GM10248 (cell line): ENCODE results near the gene CDK8.

ENCODE experiments used
- CTCF ChIA-PET: fragments of 300-600 bp; sonication (Branson Sonifier 250); formaldehyde crosslinking; extraction: SDS; loops from one replicate; lab custom pipeline; 2021; ENCODE audit warnings: antibody characterized with exemption; lab: Yijun Ruan, JAX
- POLR2A ChIA-PET: fragments of 350-650 bp; sonication (Branson Sonifier 250); formaldehyde crosslinking; extraction: SDS; loops from one replicate; lab custom pipeline; 2020; ENCODE audit warnings: antibody characterized with exemption; lab: Yijun Ruan, JAX
- DNase-seq: peaks from one replicate; pipeline ENCODE4 v3.0.0; 2012; ENCODE audit errors: extremely low spot score
- TF ChIP-seq, protein P1 (sequence below): IDR thresholded peaks from 2 replicates; pipeline ENCODE4 v1.5.1; 2012; ENCODE audit warnings: mild to moderate bottlenecking, low read depth; ENCODE audit errors: extremely low read depth, missing control alignments, control extremely low read depth

The CDK8 gene

DNA sequence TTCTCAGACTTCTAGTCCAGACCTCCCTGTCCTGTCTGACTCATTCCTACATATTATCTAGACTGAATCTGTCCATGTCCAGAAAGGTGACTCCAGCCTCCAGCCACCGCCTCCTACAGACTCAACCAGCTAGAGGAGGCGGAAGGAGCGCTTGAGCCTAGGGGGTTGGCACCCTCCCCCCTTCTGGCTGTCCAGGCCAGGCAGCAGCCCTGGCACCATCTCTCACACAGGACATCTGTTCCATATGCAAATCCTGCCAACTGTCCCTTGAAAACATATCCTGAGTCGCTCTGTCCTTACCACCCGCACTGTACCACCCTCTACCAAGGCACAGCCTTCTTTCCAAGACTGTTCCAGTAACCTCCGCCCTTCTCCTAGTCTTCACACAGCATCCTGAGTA is 152.9 kb downstream of the CDK8 start:
- POLR2A ChIA-PET: no interaction called here
- no peak for DNase-seq
- CTCF ChIA-PET: interaction anchor here (1.2 kb wide), 1 partner anchor 150 kb away, joined by 3 read pairs; no protein-coding TSS in a partner anchor
- TF ChIP-seq, protein P1, sequence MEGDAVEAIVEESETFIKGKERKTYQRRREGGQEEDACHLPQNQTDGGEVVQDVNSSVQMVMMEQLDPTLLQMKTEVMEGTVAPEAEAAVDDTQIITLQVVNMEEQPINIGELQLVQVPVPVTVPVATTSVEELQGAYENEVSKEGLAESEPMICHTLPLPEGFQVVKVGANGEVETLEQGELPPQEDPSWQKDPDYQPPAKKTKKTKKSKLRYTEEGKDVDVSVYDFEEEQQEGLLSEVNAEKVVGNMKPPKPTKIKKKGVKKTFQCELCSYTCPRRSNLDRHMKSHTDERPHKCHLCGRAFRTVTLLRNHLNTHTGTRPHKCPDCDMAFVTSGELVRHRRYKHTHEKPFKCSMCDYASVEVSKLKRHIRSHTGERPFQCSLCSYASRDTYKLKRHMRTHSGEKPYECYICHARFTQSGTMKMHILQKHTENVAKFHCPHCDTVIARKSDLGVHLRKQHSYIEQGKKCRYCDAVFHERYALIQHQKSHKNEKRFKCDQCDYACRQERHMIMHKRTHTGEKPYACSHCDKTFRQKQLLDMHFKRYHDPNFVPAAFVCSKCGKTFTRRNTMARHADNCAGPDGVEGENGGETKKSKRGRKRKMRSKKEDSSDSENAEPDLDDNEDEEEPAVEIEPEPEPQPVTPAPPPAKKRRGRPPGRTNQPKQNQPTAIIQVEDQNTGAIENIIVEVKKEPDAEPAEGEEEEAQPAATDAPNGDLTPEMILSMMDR: no peak

DNA sequence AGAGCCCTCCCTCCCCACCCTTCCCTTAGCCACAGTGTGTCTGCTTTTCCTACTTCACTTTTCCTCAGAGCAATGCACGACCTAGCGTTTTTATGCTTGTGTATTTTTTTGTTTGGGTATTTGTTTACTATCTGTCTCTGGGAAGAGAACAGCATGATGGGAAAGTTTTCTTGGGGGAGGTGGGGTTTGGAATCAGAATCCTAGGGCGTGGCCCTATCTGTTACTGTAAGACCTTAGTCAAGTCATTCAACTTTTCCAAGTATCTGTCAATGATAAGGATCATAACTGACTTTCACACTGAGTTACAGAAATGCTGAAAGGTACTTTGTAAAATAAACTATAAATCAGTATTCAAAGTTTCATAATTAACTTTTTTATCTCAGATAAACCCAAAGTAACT is 157.3 kb downstream of the CDK8 start:
- TF ChIP-seq, protein P1: no peak
- POLR2A ChIA-PET: no interaction called here
- no peak for DNase-seq
- CTCF ChIA-PET: interaction anchor here (1.2 to 2.1 kb wide), 4 partner anchors 15 to 86 kb away, joined by 3 to 7 read pairs (median 4); no protein-coding TSS in a partner anchor

DNA sequence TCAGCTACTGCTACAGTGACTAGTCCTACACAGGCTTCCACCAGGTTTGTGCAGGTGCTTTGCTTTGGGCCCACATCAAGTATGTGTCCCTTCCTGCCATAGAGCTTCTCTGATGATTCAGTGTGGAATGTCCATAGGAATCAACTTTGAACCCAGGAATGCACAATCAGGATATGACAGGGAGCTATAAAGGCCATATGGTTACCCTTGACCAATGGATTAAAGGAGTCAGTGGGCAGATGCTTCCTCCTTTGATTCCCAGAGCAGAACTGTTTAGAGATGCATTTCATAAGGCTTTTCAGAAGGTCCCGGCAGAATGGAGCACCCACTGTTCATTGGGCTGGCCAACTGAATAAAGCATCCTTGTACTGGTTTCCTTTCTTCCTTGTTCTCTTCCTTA is 158.3 kb downstream of the CDK8 start:
- TF ChIP-seq, protein P1: no peak
- ChIA-PET CTCF (interaction anchor here (0.7 to 2.1 kb wide), 3 partner anchors 11 to 16 kb away, joined by 3 to 7 read pairs (median 3); no protein-coding TSS in a partner anchor), POLR2A (no interaction called here)
- no peak for DNase-seq

DNA sequence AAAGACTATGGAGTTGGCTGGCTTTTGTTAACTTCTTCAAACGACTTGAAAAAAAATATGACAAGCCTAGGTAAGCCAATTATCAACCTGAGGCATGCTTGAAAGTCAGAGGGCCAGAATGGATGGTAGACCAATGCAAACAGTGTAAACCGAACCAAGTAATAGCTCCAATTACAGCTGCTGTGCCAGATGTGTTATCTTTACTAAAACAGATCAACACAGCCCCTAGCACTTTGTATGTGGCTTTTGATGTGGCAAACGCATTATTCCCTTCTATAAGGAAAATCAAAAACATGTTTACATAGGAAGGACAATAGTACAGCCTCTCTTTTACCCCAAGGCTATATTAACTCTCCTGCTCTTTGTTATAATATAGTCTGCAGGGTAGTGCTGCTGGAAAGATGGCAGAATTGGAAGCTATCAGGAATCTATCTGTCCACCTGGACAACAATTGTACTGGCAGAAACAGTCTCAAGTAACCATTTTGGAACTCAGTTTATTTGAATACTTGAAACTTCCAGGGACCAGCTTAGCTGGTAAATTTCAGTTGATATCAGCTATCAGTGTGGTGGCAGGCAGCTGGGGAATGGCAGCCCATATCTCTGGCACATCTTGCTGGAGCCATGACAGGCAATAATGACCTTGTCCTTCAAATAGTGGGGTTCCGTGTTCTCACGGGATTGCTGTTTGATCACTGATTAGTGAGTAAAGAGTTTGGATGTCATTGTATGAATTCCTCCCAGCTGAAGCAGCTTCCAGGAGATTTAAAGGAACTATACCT is 159.2 kb downstream of the CDK8 start:
- TF ChIP-seq, protein P1: no peak
- ChIA-PET CTCF (interaction anchor here (1.4 to 2.1 kb wide), 3 partner anchors 7 to 18 kb away, joined by 3 to 7 read pairs (median 5); no protein-coding TSS in a partner anchor), POLR2A (interaction anchor here (0.6 kb wide), 1 partner anchor 403 kb away, joined by 3 read pairs; no protein-coding TSS in a partner anchor)
- no peak for DNase-seq

DNA sequence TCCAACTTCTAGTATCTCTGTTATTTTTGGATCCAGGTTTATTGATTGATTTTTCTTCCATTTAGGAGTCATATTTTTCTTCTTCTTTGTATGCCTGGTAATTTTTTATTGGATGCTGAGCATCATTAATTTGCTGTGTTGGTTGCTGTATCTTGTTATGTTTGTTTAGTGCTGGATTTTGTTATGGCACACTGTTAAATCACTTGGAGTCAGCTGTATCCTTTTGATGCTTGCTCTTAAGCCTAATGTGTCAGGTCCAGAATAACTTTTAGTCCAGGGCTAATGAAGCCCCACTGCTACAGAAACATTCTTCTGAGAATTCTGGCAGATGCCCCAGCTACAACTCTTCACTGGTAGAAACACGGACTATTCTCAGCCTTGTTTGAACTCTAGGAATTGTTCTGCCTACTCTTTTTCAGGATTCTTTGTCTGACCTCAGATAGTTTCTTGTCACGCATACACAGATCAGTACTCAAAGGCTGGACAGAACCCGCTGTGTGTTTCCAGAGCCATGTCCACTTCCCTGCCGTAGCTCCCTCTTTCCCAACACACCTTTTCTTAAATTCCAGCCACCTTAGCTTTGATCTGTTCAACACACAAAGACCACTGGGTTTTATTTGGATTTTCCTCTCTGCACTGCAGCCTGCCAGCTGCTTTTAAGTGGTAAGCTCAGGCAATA is 166.5 kb downstream of the CDK8 start:
- CTCF ChIA-PET: no interaction called here
- TF ChIP-seq, protein P1: no peak
- POLR2A ChIA-PET: no interaction called here
- DNase-seq: no peak

DNA sequence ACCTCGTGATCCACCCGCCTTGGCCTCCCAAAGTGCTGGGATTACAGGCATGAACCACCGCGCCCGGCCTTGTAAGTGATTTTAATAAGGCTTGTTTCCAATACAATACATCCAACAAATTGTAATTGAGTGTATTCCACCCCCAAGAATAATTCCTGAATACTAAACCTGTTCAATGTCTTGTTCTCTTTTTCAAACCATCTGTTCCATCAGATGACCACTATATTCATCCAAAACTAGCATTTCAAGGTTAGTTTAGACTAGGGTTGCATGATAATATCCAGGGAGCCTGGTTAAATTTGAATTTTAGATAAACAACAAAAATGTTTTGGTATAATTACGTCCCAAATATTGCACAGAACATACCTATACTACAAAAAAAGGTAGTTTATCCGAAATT is 168.1 kb downstream of the CDK8 start:
- DNase-seq: no peak
- ChIA-PET POLR2A (no interaction called here), CTCF (no interaction called here)
- TF ChIP-seq, protein P1: no peak
